ENCODE data around the gene BAIAP2L1. TPM values are rescaled to one million over a fixed set of nuclear protein-coding genes. Genes with fewer than 3 reads are reported as not detected.

BAIAP2L1 gene
- total RNA-seq, 4 donors from 2014 or later: 39.8 to 59.8 (median 53.3) TPM

GRCh38 chr7:98395951-98396350 is 4.9 kb downstream of the BAIAP2L1 start:
- Histone ChIP-seq H3K4me3 (no peak overlapping the region), H3K9me3 (no peaks in the 10 kb centered on the region), H3K27me3 (peaks cover 6% of the 10 kb centered on the region), H3K27ac (no peak overlapping the region), H3K4me1 (peaks cover 0 to 19% (median 7%) of the 10 kb centered on the region in 4 donors), H3K36me3 (no peaks in the 10 kb centered on the region)
- intact Hi-C loops (cut with DNase I; ENCODE audit: low total_unique reads) (no loop called here), in situ Hi-C loops (cut with MboI; ENCODE audit: low pct_ligation_motif_present in 1 of 4, low pct_unique_long_range_greater_than_20kb in 1 of 4, low sequenced_read_pairs in 3 of 4) (no loop called here)
- TF ChIP-seq EP300 (IDR thresholded peaks at IDR 0.05; ENCODE audit: low read depth) (no peak), CTCF (IDR thresholded peaks at IDR 0.05) (no peak), POLR2AphosphoS5 (IDR thresholded peaks at IDR 0.05) (no peak), POLR2A (IDR thresholded peaks at IDR 0.05) (no peak)
- DNase-seq: no peak
- WGBS, 2 donors (ENCODE audit: low coverage in 1 of 2): 93 to 96% methylated on average over 3 of the region's 3 CpGs

GRCh38 chr7:98395481-98395880 is 5.4 kb downstream of the BAIAP2L1 start:
- Histone ChIP-seq H3K27ac (no peak overlapping the region), H3K9me3 (no peaks in the 10 kb centered on the region), H3K27me3 (peaks cover under 1% of the 10 kb centered on the region), H3K36me3 (no peaks in the 10 kb centered on the region), H3K4me1 (peaks cover 0 to 18% (median 4%) of the 10 kb centered on the region in 4 donors), H3K4me3 (no peak overlapping the region)
- TF ChIP-seq EP300 (IDR thresholded peaks at IDR 0.05; ENCODE audit: low read depth): no peak
- no peak for TF ChIP-seq CTCF (IDR thresholded peaks at IDR 0.05)
- no peak for TF ChIP-seq POLR2A (IDR thresholded peaks at IDR 0.05)
- no peak for TF ChIP-seq POLR2AphosphoS5 (IDR thresholded peaks at IDR 0.05)
- no peak for DNase-seq
- in situ Hi-C loops (cut with MboI; ENCODE audit: low pct_ligation_motif_present in 1 of 4, low pct_unique_long_range_greater_than_20kb in 1 of 4, low sequenced_read_pairs in 3 of 4) (no loop called here), intact Hi-C loops (cut with DNase I; ENCODE audit: low total_unique reads) (no loop called here)
- WGBS, 2 donors (ENCODE audit: low coverage in 1 of 2): 67 to 77% methylated on average over 3 to 4 of the region's 4 CpGs

- H3K36me3 ChIP-seq: no peaks in the 10 kb centered on the region
Observed at GRCh38 chr7:98394377-98394836, 6.5 kb downstream of the BAIAP2L1 start.

GRCh38 chr7:98387544-98388226 is 13.2 kb downstream of the BAIAP2L1 start:
- no peak for DNase-seq
- Histone ChIP-seq H3K27me3 (no peaks in the 10 kb centered on the region), H3K27ac (peak overlapping the region; percentile 44 to 62 (median 56)), H3K4me3 (no peak overlapping the region), H3K36me3 (no peaks in the 10 kb centered on the region), H3K9me3 (no peaks in the 10 kb centered on the region), H3K4me1 (peaks cover 3 to 35% (median 20%) of the 10 kb centered on the region in 4 donors)
- no peak for TF ChIP-seq POLR2AphosphoS5 (IDR thresholded peaks at IDR 0.05)
- intact Hi-C loops (cut with DNase I; ENCODE audit: low total_unique reads): no loop called here
- in situ Hi-C loops (cut with MboI; ENCODE audit: low pct_ligation_motif_present in 1 of 4, low pct_unique_long_range_greater_than_20kb in 1 of 4, low sequenced_read_pairs in 3 of 4): no loop called here
- 54 to 61% methylated on average over 8 to 9 of the region's 9 CpGs for WGBS, 2 donors (ENCODE audit: low coverage in 1 of 2)

More at GRCh38 chr7:98394377-98394836, 6.5 kb downstream of the BAIAP2L1 start:
- in situ Hi-C loops (cut with MboI; ENCODE audit: low pct_ligation_motif_present in 1 of 4, low pct_unique_long_range_greater_than_20kb in 1 of 4, low sequenced_read_pairs in 3 of 4) (no loop called here), intact Hi-C loops (cut with DNase I; ENCODE audit: low total_unique reads) (no loop called here)
- TF ChIP-seq EP300 (IDR thresholded peaks at IDR 0.05; ENCODE audit: low read depth) (no peak), POLR2AphosphoS5 (IDR thresholded peaks at IDR 0.05) (no peak), CTCF (IDR thresholded peaks at IDR 0.05) (no peak), POLR2A (IDR thresholded peaks at IDR 0.05) (no peak)
- Histone ChIP-seq H3K9me3 (no peaks in the 10 kb centered on the region), H3K27me3 (no peaks in the 10 kb centered on the region), H3K4me3 (no peak overlapping the region), H3K27ac (no peak overlapping the region), H3K4me1 (peaks cover 0 to 18% (median 3%) of the 10 kb centered on the region in 4 donors)
- DNase-seq: no peak
- WGBS, 2 donors (ENCODE audit: low coverage in 1 of 2): 38 to 49% methylated on average over 4 to 5 of the region's 5 CpGs

Data from transverse colon (tissue), 4 donors.